Breast epithelium (tissue), 3 donors: ENCODE results near the gene CAPZA1.

Experiments used
- POLR2A ChIP-seq: fragments of 450-650 bp; IDR thresholded peaks from one replicate; pipeline ENCODE4 v1.6.1; 2016; ENCODE audit warnings: antibody characterized with exemption, mild to moderate bottlenecking, moderate library complexity
- TF ChIP-seq, protein P1 (sequence below), 3 donors: fragments of 450-650 bp; IDR thresholded peaks; one replicate each; pipeline ENCODE4 v1.5.1; 2016 to 2017; ENCODE audit warnings: antibody characterized with exemption in 3 of 3, mild to moderate bottlenecking in 3 of 3, moderate library complexity in 3 of 3

DNA sequence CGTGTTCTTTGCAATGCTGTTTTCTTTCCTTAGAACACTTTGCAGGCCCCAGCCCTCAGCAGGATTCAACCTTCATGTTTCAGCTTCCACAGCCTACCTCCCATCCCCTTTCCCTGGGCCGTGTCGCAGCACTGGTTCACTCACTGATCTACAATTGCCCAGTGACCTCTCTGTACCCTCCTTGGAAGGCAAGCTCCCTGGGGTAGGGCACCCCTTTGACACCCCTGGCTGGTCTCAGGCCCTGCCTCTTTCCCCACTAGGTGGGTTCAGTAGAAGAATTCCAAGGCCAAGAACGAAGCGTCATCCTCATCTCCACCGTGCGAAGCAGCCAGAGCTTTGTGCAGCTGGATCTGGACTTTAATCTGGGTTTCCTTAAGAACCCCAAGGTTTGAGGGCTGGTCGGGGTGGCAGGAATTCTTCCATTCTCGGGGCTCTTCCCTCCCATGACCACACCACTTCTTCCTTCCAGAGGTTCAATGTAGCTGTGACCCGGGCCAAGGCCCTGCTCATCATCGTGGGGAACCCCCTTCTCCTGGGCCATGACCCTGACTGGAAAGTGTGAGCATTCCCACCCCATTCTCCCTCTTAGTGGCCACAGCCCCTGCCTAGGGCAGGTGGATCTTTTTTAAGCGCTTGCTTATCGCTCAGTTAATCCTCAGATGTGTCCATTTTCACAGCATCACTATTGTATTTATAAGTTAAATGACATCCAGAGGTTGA lies 80.0 kb downstream of the CAPZA1 start:
- TF ChIP-seq, protein P1, sequence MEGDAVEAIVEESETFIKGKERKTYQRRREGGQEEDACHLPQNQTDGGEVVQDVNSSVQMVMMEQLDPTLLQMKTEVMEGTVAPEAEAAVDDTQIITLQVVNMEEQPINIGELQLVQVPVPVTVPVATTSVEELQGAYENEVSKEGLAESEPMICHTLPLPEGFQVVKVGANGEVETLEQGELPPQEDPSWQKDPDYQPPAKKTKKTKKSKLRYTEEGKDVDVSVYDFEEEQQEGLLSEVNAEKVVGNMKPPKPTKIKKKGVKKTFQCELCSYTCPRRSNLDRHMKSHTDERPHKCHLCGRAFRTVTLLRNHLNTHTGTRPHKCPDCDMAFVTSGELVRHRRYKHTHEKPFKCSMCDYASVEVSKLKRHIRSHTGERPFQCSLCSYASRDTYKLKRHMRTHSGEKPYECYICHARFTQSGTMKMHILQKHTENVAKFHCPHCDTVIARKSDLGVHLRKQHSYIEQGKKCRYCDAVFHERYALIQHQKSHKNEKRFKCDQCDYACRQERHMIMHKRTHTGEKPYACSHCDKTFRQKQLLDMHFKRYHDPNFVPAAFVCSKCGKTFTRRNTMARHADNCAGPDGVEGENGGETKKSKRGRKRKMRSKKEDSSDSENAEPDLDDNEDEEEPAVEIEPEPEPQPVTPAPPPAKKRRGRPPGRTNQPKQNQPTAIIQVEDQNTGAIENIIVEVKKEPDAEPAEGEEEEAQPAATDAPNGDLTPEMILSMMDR (IDR thresholded peaks at IDR 0.05) = no peak
- no peak for TF ChIP-seq POLR2A
